Activated CD4-positive, alpha-beta memory T cell treated with anti-CD3 and anti-CD28 coated beads, Interleukin-2, amount 10 ng/mL, durations not matched to agents 7 days and 5 days (primary cell): ENCODE results near the gene NR1I3. TPM values are rescaled to one million over a fixed set of nuclear protein-coding genes. Genes with fewer than 3 reads are reported as not detected.
A peak's percentile ranks its signal among the peaks of the same experiment; 100 is the strongest.

ENCODE experiments used
- CTCF ChIA-PET: fragments of 350-600 bp; sonication (Branson Sonifier 250); formaldehyde crosslinking; loops from one replicate; lab custom pipeline; 2021; ENCODE audit warnings: antibody characterized with exemption, inconsistent platforms; lab: Charles Lee
- POLR2A ChIA-PET: fragments of 350-600 bp; sonication (Branson Sonifier 250); formaldehyde crosslinking; loops from one replicate; lab custom pipeline; 2021; ENCODE audit warnings: antibody characterized with exemption; lab: Charles Lee
- DNase-seq: peaks from one replicate; pipeline ENCODE4 v3.0.0-alpha.2; 2020
- H3K27ac Mint-ChIP-seq: one replicate; pipeline ENCODE4 v1.8.0; 2021; ENCODE audit warnings: mild to moderate bottlenecking, mixed read lengths
- H3K27me3 Mint-ChIP-seq: one replicate; pipeline ENCODE4 v1.8.0; 2021; ENCODE audit warnings: mixed read lengths
- H3K36me3 Mint-ChIP-seq: one replicate; pipeline ENCODE4 v1.8.0; 2021; ENCODE audit warnings: low read depth, mixed read lengths
- H3K4me1 Mint-ChIP-seq: one replicate; pipeline ENCODE4 v1.8.0; 2021; ENCODE audit warnings: mixed read lengths
- H3K4me3 Mint-ChIP-seq: one replicate; pipeline ENCODE4 v1.8.0; 2021; ENCODE audit warnings: mild to moderate bottlenecking, mixed read lengths
- H3K9me3 Mint-ChIP-seq: one replicate; pipeline ENCODE4 v1.8.0; 2021; ENCODE audit warnings: mixed read lengths
- total RNA-seq, 2 experiments: library from RNA; stranded (reverse); gene quantifications; one replicate each; pipeline ENCODE4 v1.2.3, GENCODE V29; 2021

NR1I3 gene
- total RNA-seq, 2 experiments from 2014 or later = not detected

DNA sequence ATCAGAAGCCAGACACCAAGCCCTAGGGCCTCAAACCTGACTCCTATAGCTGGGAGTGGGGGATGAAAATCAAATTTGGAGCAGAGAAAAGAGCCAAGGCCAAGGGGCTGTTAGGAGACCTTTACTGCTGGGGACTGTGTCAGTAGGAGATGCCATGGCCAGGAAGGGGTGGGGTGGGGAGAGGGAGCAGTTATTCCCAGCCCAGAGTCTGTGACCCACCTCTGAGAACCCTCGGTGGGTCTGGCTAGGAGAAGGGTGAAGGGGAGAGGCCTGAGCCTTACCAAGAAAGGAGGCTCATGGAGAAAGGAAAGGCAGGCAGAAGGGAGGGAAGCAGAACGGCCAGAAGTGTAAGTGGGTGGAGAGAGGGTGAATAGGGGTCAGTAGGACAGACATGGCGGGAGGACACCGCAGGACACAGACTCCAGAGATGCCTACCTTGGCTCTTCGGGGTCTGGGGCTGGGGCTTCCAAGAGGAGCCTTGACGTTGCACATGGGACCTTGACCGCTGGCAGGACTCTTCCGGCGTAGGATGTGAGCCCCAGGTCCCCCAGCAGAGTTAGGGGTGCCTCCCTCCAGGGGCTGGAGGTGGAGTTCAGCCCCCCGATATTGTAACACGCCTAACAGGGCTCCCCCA is 40.3 kb downstream of the NR1I3 start:
- H3K4me1 Mint-ChIP-seq = peaks cover 68% of the 10 kb centered on the region
- no peak overlapping the region for H3K27ac Mint-ChIP-seq
- H3K9me3 Mint-ChIP-seq = no peaks in the 10 kb centered on the region
- H3K27me3 Mint-ChIP-seq = no peaks in the 10 kb centered on the region
- peaks cover 6% of the 10 kb centered on the region for H3K36me3 Mint-ChIP-seq
- no peak overlapping the region for H3K4me3 Mint-ChIP-seq
- CTCF ChIA-PET = interaction anchor here (1.2 kb wide), 2 partner anchors 15 to 28 kb away, joined by 3 to 4 read pairs; partner anchors contain the start of gene TOMM40L
- POLR2A ChIA-PET = interaction anchor here (1.1 to 1.3 kb wide), 2 partner anchors 11 to 20 kb away, joined by 3 read pairs; no protein-coding TSS in a partner anchor
- DNase-seq = no peak

DNA sequence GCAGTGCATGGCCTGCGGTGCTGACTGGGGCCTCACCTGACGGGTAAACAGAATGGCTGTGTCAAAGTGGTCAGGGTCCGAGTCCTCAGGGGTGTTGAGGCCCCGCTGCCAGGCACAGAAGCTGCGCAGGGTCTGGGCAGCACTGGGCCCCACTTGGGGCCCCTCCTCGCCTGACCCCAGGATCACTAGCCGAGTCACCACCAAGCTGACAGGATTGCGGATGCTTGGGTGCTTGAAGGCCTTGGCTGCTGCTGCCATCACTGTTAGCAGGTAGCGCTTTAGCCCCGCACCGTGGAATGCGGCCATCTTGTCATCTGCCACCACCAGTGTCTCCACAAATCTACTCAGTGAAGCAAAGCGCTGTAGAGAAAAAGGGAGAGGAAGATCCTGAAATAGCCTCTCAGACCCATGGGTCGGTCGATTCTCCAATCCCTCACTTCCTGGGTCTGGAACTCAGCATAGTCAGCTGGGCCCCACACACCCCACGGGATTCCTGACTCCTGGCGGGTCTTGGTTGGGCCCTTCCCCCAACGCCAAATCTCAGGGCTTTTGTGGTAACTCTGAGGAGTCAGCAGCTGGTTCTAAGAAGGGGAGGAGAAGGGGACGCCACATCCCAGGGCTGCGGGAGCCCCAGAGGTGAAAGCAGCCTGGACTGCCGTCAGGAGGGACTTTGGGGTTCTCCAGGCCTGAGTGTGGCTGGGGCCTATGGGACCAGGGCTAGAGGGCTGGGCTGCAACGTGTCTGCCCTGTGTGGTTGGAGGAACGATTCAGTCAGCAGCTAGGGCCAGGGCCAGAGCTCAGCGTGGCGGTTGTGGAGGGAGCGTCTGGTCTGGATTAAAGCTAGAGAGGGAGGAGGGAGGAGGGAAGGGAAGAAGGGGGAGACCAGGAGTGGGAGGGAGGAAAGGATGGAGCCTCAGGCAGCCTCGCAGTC is 41.2 kb downstream of the NR1I3 start:
- no peaks in the 10 kb centered on the region for H3K27me3 Mint-ChIP-seq
- ChIA-PET CTCF (interaction anchor here (1.2 kb wide), 2 partner anchors 14 to 29 kb away, joined by 3 to 4 read pairs; partner anchors contain the start of gene TOMM40L), POLR2A (interaction anchor here (1.1 to 1.3 kb wide), 2 partner anchors 11 to 19 kb away, joined by 3 read pairs; no protein-coding TSS in a partner anchor)
- no peak for DNase-seq
- no peak overlapping the region for H3K4me3 Mint-ChIP-seq
- no peaks in the 10 kb centered on the region for H3K36me3 Mint-ChIP-seq
- H3K9me3 Mint-ChIP-seq = no peaks in the 10 kb centered on the region
- H3K4me1 Mint-ChIP-seq = peaks cover 70% of the 10 kb centered on the region
- H3K27ac Mint-ChIP-seq = no peak overlapping the region

DNA sequence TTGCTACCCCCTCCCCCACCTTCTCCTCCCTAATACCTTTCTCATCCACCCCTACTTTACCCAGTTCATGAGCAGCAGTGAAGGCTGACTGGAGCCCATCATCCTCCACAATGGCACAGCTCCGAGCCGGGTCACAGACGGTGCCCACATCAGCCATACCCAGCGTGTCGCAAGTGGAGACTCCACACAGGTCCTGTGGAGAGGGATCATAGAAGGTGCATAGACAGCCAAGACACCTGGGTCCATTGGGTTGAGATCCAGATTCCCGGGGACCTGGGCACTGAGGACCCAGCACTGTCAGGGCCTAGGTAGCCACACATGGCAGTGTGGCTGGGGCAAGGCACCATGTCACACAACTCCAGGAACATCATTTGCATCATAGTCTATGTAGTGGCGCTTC is 41.9 kb downstream of the NR1I3 start:
- ChIA-PET CTCF (no interaction called here), POLR2A (interaction anchor here (1.1 to 1.3 kb wide), 2 partner anchors 11 to 18 kb away, joined by 3 read pairs; no protein-coding TSS in a partner anchor)
- no peak overlapping the region for H3K4me3 Mint-ChIP-seq
- no peaks in the 10 kb centered on the region for H3K36me3 Mint-ChIP-seq
- DNase-seq = no peak
- H3K27ac Mint-ChIP-seq = no peak overlapping the region
- no peaks in the 10 kb centered on the region for H3K9me3 Mint-ChIP-seq
- no peaks in the 10 kb centered on the region for H3K27me3 Mint-ChIP-seq
- H3K4me1 Mint-ChIP-seq = peaks cover 63% of the 10 kb centered on the region

DNA sequence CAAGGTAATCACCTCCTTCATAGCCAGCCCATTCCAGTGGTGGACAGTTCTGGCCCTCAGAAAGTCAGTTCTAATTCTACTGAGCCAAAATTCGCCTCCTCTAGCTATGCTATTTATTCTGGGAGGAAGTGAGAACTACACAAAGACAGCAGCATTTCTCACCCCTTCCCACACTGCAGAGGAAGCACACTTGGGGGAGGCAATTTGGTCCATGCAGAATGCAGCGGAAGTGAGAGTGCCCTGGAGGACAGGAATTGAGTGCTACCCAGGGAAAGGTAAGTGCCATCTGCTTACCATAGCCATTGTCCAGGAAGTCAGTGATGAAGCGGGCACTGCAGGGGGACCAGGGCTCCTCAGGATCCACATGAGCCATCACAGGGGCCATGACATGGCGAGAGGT is 42.8 kb downstream of the NR1I3 start:
- H3K9me3 Mint-ChIP-seq = no peaks in the 10 kb centered on the region
- POLR2A ChIA-PET = interaction anchor here (1.2 kb wide), 1 partner anchor 13 kb away, joined by 5 read pairs; no protein-coding TSS in a partner anchor
- no peaks in the 10 kb centered on the region for H3K36me3 Mint-ChIP-seq
- no peak for DNase-seq
- no peaks in the 10 kb centered on the region for H3K27me3 Mint-ChIP-seq
- no peak overlapping the region for H3K4me3 Mint-ChIP-seq
- peak overlapping the region; percentile 12 for H3K27ac Mint-ChIP-seq
- CTCF ChIA-PET = interaction anchor here (0.9 to 6.7 kb wide), 2 partner anchors 10 to 14 kb away, joined by 3 to 79 read pairs; no protein-coding TSS in a partner anchor
- H3K4me1 Mint-ChIP-seq = peaks cover 56% of the 10 kb centered on the region

DNA sequence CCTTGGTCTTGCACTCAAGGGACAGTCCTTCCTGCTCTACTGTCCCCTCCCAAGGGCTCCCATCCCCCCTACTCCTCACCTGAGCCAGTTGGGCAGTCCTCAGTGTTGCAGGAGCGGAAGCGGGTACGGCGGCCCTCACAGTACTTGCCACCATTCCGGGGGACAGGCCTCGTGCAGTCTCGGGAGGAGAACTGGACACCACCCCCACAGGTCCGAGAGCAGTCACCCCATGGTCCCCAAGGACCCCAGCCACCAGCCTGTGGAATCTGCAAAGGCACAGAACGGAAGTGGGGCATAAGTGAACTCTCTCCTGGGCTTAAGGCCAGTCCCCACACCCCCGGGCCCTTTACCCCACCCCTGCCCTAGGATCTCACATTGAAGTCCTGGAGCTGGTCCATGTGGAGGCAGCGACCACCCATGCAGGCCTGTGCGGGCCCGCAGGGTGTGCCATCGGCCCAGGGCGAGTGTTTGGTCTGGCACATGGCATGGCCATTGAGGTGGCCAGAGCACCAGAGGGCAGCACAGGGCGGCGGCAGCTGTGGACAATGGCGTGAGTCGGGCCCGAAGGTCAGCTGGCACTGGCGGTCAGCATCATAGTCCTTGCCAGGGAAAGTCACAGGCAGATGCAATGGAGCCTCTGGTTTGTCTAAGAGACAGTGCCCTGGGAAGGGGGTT is 44.3 kb downstream of the NR1I3 start:
- H3K27me3 Mint-ChIP-seq = no peaks in the 10 kb centered on the region
- POLR2A ChIA-PET = interaction anchor here (1.0 to 4.3 kb wide), 4 partner anchors 9 to 19 kb away, joined by 3 to 49 read pairs (median 14); partner anchors contain the start of gene NDUFS2
- H3K4me1 Mint-ChIP-seq = peaks cover 50% of the 10 kb centered on the region
- H3K4me3 Mint-ChIP-seq = no peak overlapping the region
- H3K9me3 Mint-ChIP-seq = no peaks in the 10 kb centered on the region
- CTCF ChIA-PET = interaction anchor here (1.0 to 6.7 kb wide), 7 partner anchors 9 to 188 kb away, joined by 4 to 79 read pairs (median 19); partner anchors contain the start of genes NDUFS2, PPOX and TOMM40L
- H3K27ac Mint-ChIP-seq = no peak overlapping the region
- H3K36me3 Mint-ChIP-seq = no peaks in the 10 kb centered on the region
- no peak for DNase-seq

DNA sequence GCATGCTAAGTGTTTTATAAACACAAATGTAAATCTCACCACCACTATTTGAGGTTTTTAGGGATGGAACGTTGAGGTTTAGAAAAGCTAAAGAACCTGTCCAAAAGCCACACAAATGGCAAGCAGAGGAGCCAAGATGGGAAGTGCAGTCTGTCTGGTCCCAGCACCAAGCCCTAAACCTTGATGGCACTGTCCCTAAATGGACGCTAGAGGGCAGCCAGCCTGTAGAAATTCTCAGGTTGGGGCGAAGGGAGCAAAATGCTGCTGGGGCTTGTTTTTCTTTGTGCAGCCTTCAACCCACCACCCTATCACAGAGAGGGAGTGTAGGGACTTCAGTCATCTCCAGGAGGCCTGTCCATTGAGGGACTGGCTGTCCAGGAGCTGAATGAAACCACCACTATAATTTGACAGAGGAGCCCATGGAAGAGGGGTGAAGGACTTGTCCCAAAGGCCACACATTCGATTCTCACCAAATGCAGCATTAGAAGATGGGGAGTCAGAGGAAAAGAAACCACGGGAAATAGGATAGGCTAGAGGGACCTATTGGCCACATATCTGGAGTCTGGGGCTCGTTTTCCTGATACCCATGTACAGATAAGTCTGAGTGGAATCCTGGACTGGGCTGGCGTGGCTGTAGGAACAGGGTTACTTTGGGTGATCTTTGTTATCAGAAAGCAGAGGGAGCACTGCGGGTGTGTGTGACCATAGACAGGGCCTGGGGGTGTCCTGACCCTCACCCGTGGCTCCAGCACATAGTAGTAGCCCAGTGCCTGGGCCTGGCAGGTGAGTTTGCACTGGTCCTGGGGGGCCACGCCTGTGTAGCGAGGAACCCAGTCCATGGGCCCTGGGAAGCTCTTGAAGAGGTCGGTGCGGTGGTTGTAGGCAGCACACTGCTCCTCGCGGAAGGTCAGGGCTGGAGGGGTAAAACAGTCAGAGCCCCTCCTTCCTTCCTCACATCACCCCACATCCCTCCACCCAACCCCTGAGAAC is 45.2 kb downstream of the NR1I3 start:
- H3K4me1 Mint-ChIP-seq = peaks cover 53% of the 10 kb centered on the region
- H3K36me3 Mint-ChIP-seq = no peaks in the 10 kb centered on the region
- DNase-seq = peak; percentile 77
- ChIA-PET POLR2A (interaction anchor here (0.6 to 4.3 kb wide), 6 partner anchors 10 to 33 kb away, joined by 3 to 49 read pairs (median 10); partner anchors contain the start of genes B4GALT3, NDUFS2 and TOMM40L), CTCF (interaction anchor here (0.6 to 6.7 kb wide), 21 partner anchors 10 to 268 kb away, joined by 3 to 79 read pairs (median 5); partner anchors contain the start of genes B4GALT3, NDUFS2, PPOX and TOMM40L)
- H3K27ac Mint-ChIP-seq = peak overlapping the region; percentile 56
- no peaks in the 10 kb centered on the region for H3K27me3 Mint-ChIP-seq
- no peaks in the 10 kb centered on the region for H3K9me3 Mint-ChIP-seq
- no peak overlapping the region for H3K4me3 Mint-ChIP-seq

DNA sequence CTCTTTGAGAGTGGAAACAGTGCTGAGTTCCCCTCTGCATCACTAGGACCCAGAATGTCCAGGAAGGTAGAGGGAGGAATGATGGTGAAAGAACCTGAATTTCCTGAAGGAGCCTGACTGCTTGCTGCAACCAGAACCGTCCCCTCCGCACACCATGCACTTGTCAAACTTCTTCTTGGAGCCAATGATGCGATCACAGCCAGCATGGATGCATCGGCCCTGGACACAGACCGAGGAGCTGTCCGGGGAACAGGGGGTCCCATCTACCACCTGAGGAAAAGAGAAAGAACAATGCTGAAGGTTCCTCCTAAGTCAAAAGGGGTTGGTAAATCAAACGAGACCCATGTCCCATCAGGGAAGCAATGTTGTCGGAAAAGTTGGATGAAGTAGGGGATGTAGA is 46.0 kb downstream of the NR1I3 start:
- ChIA-PET CTCF (interaction anchor here (0.6 to 6.7 kb wide), 20 partner anchors 10 to 198 kb away, joined by 3 to 79 read pairs (median 5); partner anchors contain the start of genes B4GALT3, NDUFS2, PPOX and TOMM40L), POLR2A (interaction anchor here (1.0 to 4.3 kb wide), 6 partner anchors 9 to 34 kb away, joined by 4 to 49 read pairs (median 10); partner anchors contain the start of genes B4GALT3, NDUFS2, PPOX and TOMM40L)
- H3K9me3 Mint-ChIP-seq = no peaks in the 10 kb centered on the region
- no peaks in the 10 kb centered on the region for H3K36me3 Mint-ChIP-seq
- H3K27ac Mint-ChIP-seq = no peak overlapping the region
- peaks cover 52% of the 10 kb centered on the region for H3K4me1 Mint-ChIP-seq
- no peaks in the 10 kb centered on the region for H3K27me3 Mint-ChIP-seq
- no peak for DNase-seq
- H3K4me3 Mint-ChIP-seq = no peak overlapping the region

DNA sequence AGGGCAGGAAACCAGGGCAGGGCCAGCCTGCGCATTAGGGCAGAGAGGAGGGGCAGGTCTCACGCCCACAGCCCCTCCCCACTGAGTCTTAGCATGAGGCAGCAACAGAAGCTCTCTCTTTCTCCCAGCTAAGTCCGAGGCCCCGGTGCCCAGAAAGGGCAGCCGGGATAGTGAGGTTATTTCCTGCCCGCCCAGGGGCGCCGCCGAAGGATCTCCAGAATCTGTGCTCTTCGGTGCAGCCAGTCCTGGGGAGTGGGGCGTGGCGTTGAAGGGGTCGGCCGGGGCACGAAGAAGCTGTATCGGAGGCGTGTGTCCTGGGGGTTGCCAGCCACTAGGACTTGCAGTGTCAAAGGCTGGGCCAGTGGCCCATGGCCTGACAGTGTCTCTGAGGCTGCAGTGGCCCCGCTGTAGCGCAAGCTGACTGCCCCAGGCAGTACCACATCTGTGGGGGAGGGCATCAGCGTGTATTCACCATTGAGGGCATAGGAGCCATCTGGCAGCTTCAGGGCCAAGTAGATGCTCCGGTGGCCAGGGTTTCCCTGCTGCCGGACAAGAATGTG is 47.0 kb downstream of the NR1I3 start:
- Mint-ChIP-seq H3K9me3 (no peaks in the 10 kb centered on the region), H3K4me1 (peaks cover 55% of the 10 kb centered on the region), H3K27ac (no peak overlapping the region), H3K27me3 (no peaks in the 10 kb centered on the region), H3K4me3 (no peak overlapping the region), H3K36me3 (no peaks in the 10 kb centered on the region)
- ChIA-PET CTCF (interaction anchor here (1.1 to 6.7 kb wide), 14 partner anchors 10 to 191 kb away, joined by 3 to 79 read pairs (median 6); partner anchors contain the start of genes B4GALT3, NDUFS2, PPOX and TOMM40L), POLR2A (interaction anchor here (1.0 to 4.3 kb wide), 8 partner anchors 9 to 145 kb away, joined by 3 to 49 read pairs (median 8); partner anchors contain the start of genes B4GALT3, NDUFS2, PPOX and TOMM40L)
- no peak for DNase-seq

DNA sequence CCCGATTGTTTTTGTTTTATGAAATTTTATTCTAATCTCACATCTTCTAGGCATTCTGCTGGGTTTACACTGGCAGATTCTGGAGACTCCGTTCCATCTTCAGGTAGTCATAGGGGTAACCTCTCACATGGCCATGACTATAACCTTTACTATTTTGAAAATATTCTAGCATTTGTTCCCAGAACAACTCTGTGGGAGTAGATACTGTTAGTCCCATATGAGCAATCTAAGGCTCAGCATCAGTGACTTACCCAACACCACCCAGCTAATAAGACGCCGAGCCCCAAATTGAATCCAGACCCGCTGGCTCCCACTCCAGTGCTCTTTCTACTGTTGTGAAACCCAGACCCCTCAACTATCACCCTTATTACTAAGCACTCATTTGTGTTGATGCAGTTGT is 49.0 kb downstream of the NR1I3 start:
- ChIA-PET CTCF (interaction anchor here (1.8 to 6.7 kb wide), 2 partner anchors 8 to 37 kb away, joined by 6 to 79 read pairs; partner anchors contain the start of gene TOMM40L), POLR2A (interaction anchor here (1.8 kb wide), 1 partner anchor 13 kb away, joined by 10 read pairs; the partner anchor contains the start of gene NDUFS2)
- DNase-seq = no peak
- Mint-ChIP-seq H3K9me3 (no peaks in the 10 kb centered on the region), H3K27me3 (no peaks in the 10 kb centered on the region), H3K4me3 (no peak overlapping the region), H3K27ac (no peak overlapping the region), H3K36me3 (no peaks in the 10 kb centered on the region), H3K4me1 (peaks cover 61% of the 10 kb centered on the region)

DNA sequence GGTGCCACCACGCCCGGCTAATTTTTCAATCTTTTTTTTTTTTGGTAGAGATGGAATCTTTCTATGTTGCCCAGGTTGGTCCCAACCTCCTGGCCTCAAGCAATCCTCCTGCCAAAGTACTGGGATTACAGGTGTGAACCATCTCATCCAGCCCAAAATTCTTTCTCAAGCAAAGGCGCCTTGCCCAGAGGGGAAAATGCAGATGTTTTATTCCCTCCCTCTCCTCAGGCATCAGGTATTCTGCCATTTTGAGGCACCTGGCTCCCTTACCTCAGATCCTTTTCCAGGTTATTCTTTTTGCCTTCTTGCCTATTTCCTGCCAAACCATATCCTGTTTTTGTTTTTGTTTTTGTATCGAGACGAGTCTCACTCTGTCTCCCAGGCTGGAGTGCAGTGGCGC is 49.6 kb downstream of the NR1I3 start:
- no peaks in the 10 kb centered on the region for H3K36me3 Mint-ChIP-seq
- peaks cover 68% of the 10 kb centered on the region for H3K4me1 Mint-ChIP-seq
- no peak overlapping the region for H3K4me3 Mint-ChIP-seq
- H3K9me3 Mint-ChIP-seq = no peaks in the 10 kb centered on the region
- ChIA-PET POLR2A (interaction anchor here (1.8 kb wide), 1 partner anchor 14 kb away, joined by 10 read pairs; the partner anchor contains the start of gene NDUFS2), CTCF (interaction anchor here (0.6 to 1.8 kb wide), 2 partner anchors 37 to 198 kb away, joined by 3 to 6 read pairs; partner anchors contain the start of gene TOMM40L)
- DNase-seq = no peak
- H3K27me3 Mint-ChIP-seq = no peaks in the 10 kb centered on the region
- peak overlapping the region; percentile 19 for H3K27ac Mint-ChIP-seq
